Measurements from ENCODE around the gene NPPA.

DNA sequence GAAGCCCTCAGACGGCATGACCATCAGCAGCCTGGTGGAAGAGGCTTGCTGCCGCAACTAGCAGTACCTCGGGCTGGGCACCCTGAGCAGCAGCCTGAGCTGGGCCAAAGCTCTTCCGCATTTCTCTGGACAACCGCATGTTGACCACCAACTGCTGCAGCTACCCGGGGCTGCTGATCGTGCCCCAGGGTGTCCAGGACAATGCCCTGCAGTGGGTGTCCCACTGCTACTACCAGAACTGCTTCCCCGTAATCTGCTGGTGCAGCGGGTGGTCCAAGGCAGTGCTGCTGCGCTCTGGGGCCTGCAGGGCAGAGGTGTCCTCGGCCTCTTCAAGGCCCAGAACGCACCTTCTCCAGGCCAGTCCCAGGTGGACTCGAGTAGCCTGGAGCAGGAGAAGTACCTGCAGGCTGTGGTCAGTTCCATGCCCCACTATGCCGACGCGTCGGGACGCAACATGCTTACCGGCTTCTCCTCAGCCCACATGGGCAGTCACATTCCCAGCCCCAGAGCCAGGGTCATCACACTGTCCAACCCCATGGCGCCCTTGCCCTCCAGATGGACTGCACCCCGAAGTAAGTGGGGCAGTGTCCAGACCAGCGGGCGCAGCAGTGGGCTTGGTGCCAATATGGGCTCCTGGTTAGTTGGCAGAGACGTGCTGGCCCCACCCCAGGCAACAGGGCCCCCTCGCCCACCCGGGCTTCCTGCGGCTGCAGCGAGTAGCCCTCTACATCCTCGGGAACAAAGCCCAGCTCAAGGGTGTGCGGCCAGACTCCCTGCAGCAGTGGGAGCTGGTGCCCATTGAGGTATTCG, 30.7 kb upstream of the NPPA start:
- TF ChIP-seq, protein P1, sequence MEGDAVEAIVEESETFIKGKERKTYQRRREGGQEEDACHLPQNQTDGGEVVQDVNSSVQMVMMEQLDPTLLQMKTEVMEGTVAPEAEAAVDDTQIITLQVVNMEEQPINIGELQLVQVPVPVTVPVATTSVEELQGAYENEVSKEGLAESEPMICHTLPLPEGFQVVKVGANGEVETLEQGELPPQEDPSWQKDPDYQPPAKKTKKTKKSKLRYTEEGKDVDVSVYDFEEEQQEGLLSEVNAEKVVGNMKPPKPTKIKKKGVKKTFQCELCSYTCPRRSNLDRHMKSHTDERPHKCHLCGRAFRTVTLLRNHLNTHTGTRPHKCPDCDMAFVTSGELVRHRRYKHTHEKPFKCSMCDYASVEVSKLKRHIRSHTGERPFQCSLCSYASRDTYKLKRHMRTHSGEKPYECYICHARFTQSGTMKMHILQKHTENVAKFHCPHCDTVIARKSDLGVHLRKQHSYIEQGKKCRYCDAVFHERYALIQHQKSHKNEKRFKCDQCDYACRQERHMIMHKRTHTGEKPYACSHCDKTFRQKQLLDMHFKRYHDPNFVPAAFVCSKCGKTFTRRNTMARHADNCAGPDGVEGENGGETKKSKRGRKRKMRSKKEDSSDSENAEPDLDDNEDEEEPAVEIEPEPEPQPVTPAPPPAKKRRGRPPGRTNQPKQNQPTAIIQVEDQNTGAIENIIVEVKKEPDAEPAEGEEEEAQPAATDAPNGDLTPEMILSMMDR (conservative IDR thresholded peaks at IDR 0.05; ENCODE audit: low read depth, low read length), result no peak
- TF ChIP-seq EZH2 (IDR thresholded peaks at IDR 0.05; ENCODE audit: low read length, unreplicated experiment) (no peak), EZH2phosphoT487 (IDR thresholded peaks at IDR 0.05; ENCODE audit: borderline replicate concordance, low read length) (no peak)
